Immature natural killer cell (primary cell): ENCODE results near the gene ITGB5. TPM values are rescaled to one million over a fixed set of nuclear protein-coding genes. Genes with fewer than 3 reads are reported as not detected.
"Not testable (repeated sequence)": the region's sequence is repeated elsewhere in the genome, so short reads cannot be mapped to it uniquely, and the experiment has no call there.

Experiments
- DNase-seq, 3 donors: peaks; one replicate each; pipeline ENCODE4 v3.0.0; 2022; ENCODE audit warnings: mixed read lengths in 1 of 3
- H3K27ac Mint-ChIP-seq, 6 donors: one replicate each; pipeline ENCODE4 v1.8.0; 2020; ENCODE audit warnings: mixed read lengths in 6 of 6, mild to moderate bottlenecking in 5 of 6, inconsistent platforms in 4 of 6, moderate library complexity in 3 of 6
- H3K27me3 Mint-ChIP-seq, 3 donors: one replicate each; pipeline ENCODE4 v1.8.0; 2020 to 2021; ENCODE audit warnings: low read depth in 3 of 3, mild to moderate bottlenecking in 3 of 3, mixed read lengths in 3 of 3, moderate library complexity in 3 of 3, inconsistent platforms in 1 of 3
- H3K36me3 Mint-ChIP-seq, 3 donors: one replicate each; pipeline ENCODE4 v1.8.0; 2020; ENCODE audit warnings: mixed read lengths in 3 of 3, inconsistent platforms in 2 of 3, mild to moderate bottlenecking in 2 of 3
- H3K4me1 Mint-ChIP-seq, 2 donors: one replicate each; pipeline ENCODE4 v1.8.0; 2020; ENCODE audit warnings: inconsistent platforms in 2 of 2, mild to moderate bottlenecking in 2 of 2, mixed read lengths in 2 of 2, moderate library complexity in 1 of 2
- H3K4me3 Mint-ChIP-seq, 5 donors: one replicate each; pipeline ENCODE4 v1.8.0; 2020; ENCODE audit warnings: mild to moderate bottlenecking in 5 of 5, mixed read lengths in 5 of 5, inconsistent platforms in 3 of 5, moderate library complexity in 3 of 5
- H3K9me3 Mint-ChIP-seq, 6 donors: one replicate each; pipeline ENCODE4 v1.8.0; 2020; ENCODE audit warnings: mild to moderate bottlenecking in 6 of 6, mixed read lengths in 6 of 6, inconsistent platforms in 4 of 6, moderate library complexity in 3 of 6
- polyA plus RNA-seq, 3 donors: library from polyadenylated mRNA; unstranded; fragments of 300-500 nt; fragmentation: Illumina TruSeq; gene quantifications; one replicate each; pipeline ENCODE4 v1.2.3, GENCODE V29; 2021

ITGB5 gene
- polyA plus RNA-seq, 3 donors from 2014 or later, result 0.52 to 1.1 TPM; not detected in 1

- not testable (repeated sequence) for H3K4me1 Mint-ChIP-seq, H3K4me3 Mint-ChIP-seq, H3K27me3 Mint-ChIP-seq, H3K27ac Mint-ChIP-seq, H3K36me3 Mint-ChIP-seq, H3K9me3 Mint-ChIP-seq, DNase-seq
These were observed 137.3 kb downstream of the ITGB5 start for GRCh38 chr3:124749877-124750276.

DNA sequence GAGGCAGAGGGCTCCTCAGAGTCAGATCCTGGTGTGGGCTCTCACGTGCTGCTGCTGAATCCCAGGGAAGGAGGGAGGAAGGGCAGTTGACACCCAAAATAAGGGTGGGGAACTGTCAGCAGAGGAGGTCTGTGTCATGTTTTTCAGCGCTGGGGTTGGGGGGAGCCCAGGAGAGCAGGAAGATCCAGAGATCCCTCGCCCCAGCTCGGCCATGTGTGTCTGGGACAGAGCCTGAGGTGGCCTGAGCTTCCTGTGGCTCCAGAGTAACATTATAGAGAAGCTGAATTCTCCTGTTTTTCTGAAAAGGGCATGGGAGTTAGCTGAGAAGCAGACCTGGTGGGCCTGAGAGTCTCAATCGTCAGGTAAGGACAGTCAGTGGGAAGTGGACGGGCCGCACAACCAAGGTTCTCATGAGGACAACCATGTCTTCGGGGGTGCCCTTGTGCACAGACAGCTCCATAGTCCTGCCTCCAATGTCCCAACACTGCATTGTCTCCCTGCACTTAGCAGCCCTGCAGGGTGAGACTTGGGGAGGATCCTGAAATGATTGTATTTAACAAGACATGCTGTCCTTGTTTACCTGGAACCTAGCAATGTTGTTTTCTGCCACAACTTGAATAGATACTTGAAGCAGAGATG, 138.5 kb downstream of the ITGB5 start:
- Mint-ChIP-seq H3K9me3 (no peaks in the 10 kb centered on the region), H3K27me3 (peaks cover 0 to 5% (median 2%) of the 10 kb centered on the region in 3 donors), H3K4me3 (no peak overlapping the region), H3K36me3 (peaks cover 0 to 7% (median 4%) of the 10 kb centered on the region in 3 donors), H3K27ac (no peak overlapping the region), H3K4me1 (no peaks in the 10 kb centered on the region)
- no peak for DNase-seq

DNA sequence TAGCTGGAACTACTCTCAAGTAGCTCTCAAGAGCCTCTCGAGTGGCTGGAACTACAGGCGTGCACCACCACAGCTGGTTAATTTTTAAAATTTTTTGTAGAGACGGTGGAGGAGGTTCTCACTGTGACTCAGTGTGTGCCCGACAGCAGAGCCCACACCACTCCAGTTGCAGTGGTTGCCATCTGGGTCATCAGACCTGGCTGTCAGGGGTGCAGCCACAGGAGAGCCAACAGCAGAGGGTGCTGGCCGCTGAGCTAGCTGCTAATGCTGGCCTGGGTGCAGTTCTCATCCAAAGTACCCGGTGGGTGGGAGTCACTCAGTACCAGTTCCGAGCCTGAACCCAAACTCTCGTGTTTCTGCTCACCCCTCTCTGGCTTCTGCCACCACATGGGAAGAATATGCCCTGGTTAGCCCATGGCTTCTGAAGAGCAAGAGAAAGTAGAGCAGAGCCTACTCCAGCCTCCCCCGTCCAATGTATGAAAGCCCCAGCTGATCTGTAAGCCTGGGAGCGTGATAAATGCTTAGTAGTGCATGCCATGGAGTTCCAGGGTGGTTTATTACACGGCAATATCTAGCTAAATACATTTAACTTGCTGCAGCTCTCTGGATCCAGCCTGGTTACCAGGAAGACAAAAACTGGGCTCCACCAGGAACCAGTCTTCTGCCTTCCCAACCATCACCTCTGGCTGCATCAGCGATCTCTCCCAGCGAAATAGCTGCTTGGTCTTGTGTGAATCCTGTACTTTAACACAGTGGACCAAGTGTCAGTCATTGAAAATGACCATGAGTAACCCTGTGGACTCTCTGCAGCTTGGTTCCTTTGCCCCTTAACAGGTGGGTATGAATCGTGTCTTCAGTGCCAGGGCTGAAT, 139.8 kb downstream of the ITGB5 start:
- Mint-ChIP-seq H3K4me3 (no peak overlapping the region), H3K36me3 (peaks cover 5 to 14% (median 6%) of the 10 kb centered on the region in 3 donors), H3K4me1 (no peaks in the 10 kb centered on the region), H3K27me3 (no peaks in the 10 kb centered on the region), H3K27ac (no peak overlapping the region), H3K9me3 (no peaks in the 10 kb centered on the region)
- no peak for DNase-seq

GRCh38 chr3:124745756-124746155, 141.4 kb downstream of the ITGB5 start:
- H3K4me3 Mint-ChIP-seq, result no peak overlapping the region
- DNase-seq, result no peak
- no peaks in the 10 kb centered on the region for H3K9me3 Mint-ChIP-seq
- H3K27me3 Mint-ChIP-seq, result peaks cover 0 to 2% (median 0%) of the 10 kb centered on the region in 3 donors
- H3K36me3 Mint-ChIP-seq, result peaks cover 5 to 26% (median 13%) of the 10 kb centered on the region in 3 donors
- no peaks in the 10 kb centered on the region for H3K4me1 Mint-ChIP-seq
- H3K27ac Mint-ChIP-seq, result no peak overlapping the region

DNA sequence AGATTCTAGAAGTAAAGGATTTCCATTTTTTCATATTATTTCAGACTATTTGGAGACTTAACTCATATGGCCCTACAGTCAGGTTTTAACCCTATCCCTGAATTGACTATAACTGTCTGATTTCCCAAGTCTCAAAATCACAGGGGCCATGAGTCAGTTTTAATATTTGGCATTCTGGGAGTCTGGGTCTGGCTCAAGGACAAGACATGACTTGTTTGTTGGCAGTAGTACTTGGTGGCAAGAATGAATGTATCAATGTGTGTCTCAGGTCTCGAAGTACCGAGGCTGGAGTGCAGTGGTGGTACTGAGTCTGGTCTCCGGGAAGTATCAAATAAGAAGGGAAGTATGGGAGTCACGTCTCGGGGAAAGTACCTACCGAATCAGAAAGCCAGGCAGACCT, 146.1 kb downstream of the ITGB5 start:
- no peaks in the 10 kb centered on the region for H3K9me3 Mint-ChIP-seq
- H3K4me3 Mint-ChIP-seq, result no peak overlapping the region
- no peak for DNase-seq
- peaks cover 0 to 2% (median 0%) of the 10 kb centered on the region in 3 donors for H3K27me3 Mint-ChIP-seq
- H3K4me1 Mint-ChIP-seq, result peaks cover 5 to 19% of the 10 kb centered on the region in 2 donors
- H3K27ac Mint-ChIP-seq, result peak overlapping the region in 3 of 6 donors; percentile 13 to 38 (median 29)
- peaks cover 18 to 51% (median 24%) of the 10 kb centered on the region in 3 donors for H3K36me3 Mint-ChIP-seq

DNA sequence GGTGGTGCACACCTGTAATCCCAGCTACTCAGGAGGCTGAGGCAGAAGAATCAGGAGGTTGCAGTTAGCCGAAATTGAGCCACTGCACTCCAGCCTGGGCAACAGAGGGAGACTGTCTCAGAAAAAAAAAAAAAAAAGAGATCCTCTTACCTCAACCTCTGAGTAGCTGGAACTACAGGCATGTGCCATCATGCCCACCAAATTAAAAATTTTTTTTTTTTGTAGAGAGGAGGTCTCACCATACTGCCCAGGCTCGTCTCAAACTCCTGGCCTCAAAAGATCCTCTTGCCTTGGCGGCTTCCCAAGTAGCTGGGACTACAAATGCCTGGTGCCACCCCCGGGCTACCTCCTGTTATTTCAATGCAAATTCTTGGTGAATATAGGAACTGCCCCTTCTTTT, 155.4 kb downstream of the ITGB5 start:
- peaks cover 5 to 11% (median 8%) of the 10 kb centered on the region in 3 donors for H3K27me3 Mint-ChIP-seq
- peaks cover 3 to 11% (median 4%) of the 10 kb centered on the region in 3 donors for H3K36me3 Mint-ChIP-seq
- DNase-seq, result no peak
- peaks cover 31 to 47% of the 10 kb centered on the region in 2 donors for H3K4me1 Mint-ChIP-seq
- peaks cover 0 to 4% (median 0%) of the 10 kb centered on the region in 6 donors for H3K9me3 Mint-ChIP-seq
- peak overlapping the region in 4 of 5 donors; percentile 62 to 100 (median 81) for H3K4me3 Mint-ChIP-seq
- no peak overlapping the region for H3K27ac Mint-ChIP-seq

- Mint-ChIP-seq H3K4me3 (peak overlapping the region; percentile 99 to 100 (median 100)), H3K27me3 (peaks cover 8 to 11% (median 8%) of the 10 kb centered on the region in 3 donors), H3K27ac (peak overlapping the region; percentile 92 to 100 (median 98)), H3K9me3 (peaks cover 0 to 4% (median 0%) of the 10 kb centered on the region in 6 donors), H3K4me1 (peaks cover 31 to 47% of the 10 kb centered on the region in 2 donors), H3K36me3 (peaks cover 3 to 11% (median 4%) of the 10 kb centered on the region in 3 donors)
- DNase-seq, result no peak
These were observed 156.2 kb downstream of the ITGB5 start for GRCh38 chr3:124730941-124731297.

GRCh38 chr3:124730129-124730940, 156.8 kb downstream of the ITGB5 start, which contains the start of gene UMPS:
UMPS (plus strand) TSS chr3:124730452; CDS start chr3:124730472, 20 bp downstream.
- Mint-ChIP-seq H3K27me3 (peaks cover 9 to 12% (median 9%) of the 10 kb centered on the region in 3 donors), H3K9me3 (peaks cover 0 to 4% (median 0%) of the 10 kb centered on the region in 6 donors), H3K27ac (peak within 1 kb of the TSS; percentile 92 to 100 (median 98)), H3K4me3 (peak within 1 kb of the TSS; percentile 99 to 100 (median 100)), H3K4me1 (peaks cover 31 to 47% of the 10 kb centered on the region in 2 donors), H3K36me3 (peaks cover 3 to 8% (median 4%) of the 10 kb centered on the region in 3 donors)
- DNase-seq, result peak; percentile 86 to 88 (median 87)

GRCh38 chr3:124722589-124722988, 164.6 kb downstream of the ITGB5 start:
- Mint-ChIP-seq H3K4me1 (no peaks in the 10 kb centered on the region), H3K27ac (no peak overlapping the region), H3K9me3 (no peaks in the 10 kb centered on the region), H3K27me3 (peaks cover 13 to 30% (median 22%) of the 10 kb centered on the region in 3 donors), H3K36me3 (no peaks in the 10 kb centered on the region), H3K4me3 (no peak overlapping the region)
- no peak for DNase-seq

DNA sequence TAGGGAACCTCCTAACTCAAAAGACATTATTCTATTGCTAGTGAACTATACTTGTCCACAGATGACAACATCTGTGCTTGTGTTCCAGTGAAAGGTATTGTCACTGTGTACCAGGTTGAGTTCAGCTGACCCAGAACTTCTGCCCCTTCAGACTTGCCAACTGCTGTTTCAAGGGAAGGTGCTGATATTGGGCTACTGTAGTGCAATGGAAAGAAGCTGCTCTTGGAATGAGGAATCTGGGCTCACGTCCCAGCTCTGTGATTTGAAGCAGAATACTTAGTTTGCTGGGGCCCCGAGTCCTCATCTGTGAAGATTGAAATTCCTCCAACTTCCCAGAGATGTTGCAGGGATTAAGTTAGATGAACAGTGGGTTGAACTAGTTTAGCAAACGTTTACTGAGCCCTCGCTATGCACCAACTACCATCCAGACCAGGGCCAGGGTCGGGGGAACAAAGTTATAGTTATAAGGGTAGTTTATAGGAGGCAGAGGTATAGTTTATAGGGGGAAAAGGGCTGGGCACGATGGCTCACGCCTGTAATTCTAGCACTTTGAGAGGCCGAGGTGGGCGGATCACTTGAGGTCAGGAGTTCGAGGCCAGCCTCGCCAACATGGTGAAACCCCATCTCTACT, 172.8 kb downstream of the ITGB5 start:
- Mint-ChIP-seq H3K9me3 (no peaks in the 10 kb centered on the region), H3K4me1 (no peaks in the 10 kb centered on the region), H3K27ac (no peak overlapping the region), H3K27me3 (peaks cover 2 to 15% (median 15%) of the 10 kb centered on the region in 3 donors), H3K4me3 (no peak overlapping the region), H3K36me3 (no peaks in the 10 kb centered on the region)
- no peak for DNase-seq
